Suprapubic skin (tissue), 4 donors: ENCODE results near the gene SH3RF1. TPM values are rescaled to one million over a fixed set of nuclear protein-coding genes. Genes with fewer than 3 reads are reported as not detected.

Experiments
- DNase-seq, 2 donors: peaks; one replicate each; pipeline ENCODE4 v3.0.0-alpha.2; 2019; ENCODE audit warnings: low spot score in 2 of 2
- H3K27ac ChIP-seq: fragments of 200-600 bp; sonication (generic); one replicate; pipeline ENCODE4 v1.5.1; 2019
- H3K27me3 ChIP-seq: fragments of 200-600 bp; sonication (generic); one replicate; pipeline ENCODE4 v1.5.1; 2019
- H3K36me3 ChIP-seq: fragments of 200-600 bp; sonication (generic); one replicate; pipeline ENCODE4 v1.5.1; 2019
- H3K4me1 ChIP-seq: fragments of 200-600 bp; sonication (generic); one replicate; pipeline ENCODE4 v1.5.1; 2019
- H3K4me3 ChIP-seq: fragments of 200-600 bp; sonication (generic); one replicate; pipeline ENCODE4 v1.5.1; 2019; ENCODE audit warnings: mild to moderate bottlenecking
- H3K9me3 ChIP-seq: fragments of 200-600 bp; sonication (generic); one replicate; pipeline ENCODE4 v1.5.1; 2019
- CTCF ChIP-seq, 2 donors: fragments of 200-600 bp in 1 of 2; fragments of 450-650 bp in 1 of 2; sonication (generic) in 1 of 2; IDR thresholded peaks; one replicate each; pipeline ENCODE4 v1.5.1; 2016 to 2019; ENCODE audit warnings: antibody characterized with exemption in 2 of 2, mild to moderate bottlenecking in 1 of 2, moderate library complexity in 1 of 2
- EP300 ChIP-seq: sonication (generic); formaldehyde crosslinking; IDR thresholded peaks from one replicate; pipeline ENCODE4 v1.6.1; 2017; ENCODE audit warnings: antibody characterized with exemption
- POLR2A ChIP-seq, 2 donors: fragments of 450-650 bp; IDR thresholded peaks; one replicate each; pipeline ENCODE4 v1.6.1; 2017; ENCODE audit warnings: antibody characterized with exemption in 2 of 2, mild to moderate bottlenecking in 2 of 2, moderate library complexity in 2 of 2
- POLR2AphosphoS5 ChIP-seq, 3 donors: sonication (generic); formaldehyde crosslinking; IDR thresholded peaks; one replicate each; pipeline ENCODE4 v1.6.1; 2017; ENCODE audit warnings: antibody characterized with exemption in 3 of 3
- WGBS: methylation state at CpG from one replicate; pipeline ENCODE4 v1.1.5; 2018; 5-methylcytosine and 5-hydroxymethylcytosine counted together
- total RNA-seq, 4 donors: library from RNA; depleted of rRNA; stranded (reverse); fragments of >200 nt; gene quantifications; one replicate each; pipeline ENCODE4 v1.1.0, GENCODE V29; 2016

The SH3RF1 gene
- total RNA-seq, 4 donors from 2014 or later: 10.8 to 18.1 (median 15.0) TPM

GRCh38 chr4:169071747-169072146 is 199.0 kb downstream of the SH3RF1 start:
- H3K4me1 ChIP-seq: peaks cover 28% of the 10 kb centered on the region
- WGBS: 70% methylated on average over 6 of the region's 7 CpGs
- no peak overlapping the region for H3K4me3 ChIP-seq
- H3K36me3 ChIP-seq: no peaks in the 10 kb centered on the region
- no peaks in the 10 kb centered on the region for H3K27me3 ChIP-seq
- no peak for DNase-seq
- H3K27ac ChIP-seq: peak overlapping the region; percentile 89
- no peaks in the 10 kb centered on the region for H3K9me3 ChIP-seq
- TF ChIP-seq POLR2AphosphoS5 (IDR thresholded peaks at IDR 0.05): no peak
- no peak for TF ChIP-seq POLR2A (IDR thresholded peaks at IDR 0.05)
- TF ChIP-seq CTCF (IDR thresholded peaks at IDR 0.05): no peak
- TF ChIP-seq EP300: no peak

- Histone ChIP-seq H3K27ac (peak overlapping the region; percentile 89), H3K36me3 (no peaks in the 10 kb centered on the region), H3K9me3 (no peaks in the 10 kb centered on the region), H3K27me3 (no peaks in the 10 kb centered on the region), H3K4me1 (peaks cover 28% of the 10 kb centered on the region), H3K4me3 (no peak overlapping the region)
- TF ChIP-seq EP300: no peak
- TF ChIP-seq CTCF (IDR thresholded peaks at IDR 0.05): no peak
- TF ChIP-seq POLR2AphosphoS5 (IDR thresholded peaks at IDR 0.05): no peak
- TF ChIP-seq POLR2A (IDR thresholded peaks at IDR 0.05): no peak
- DNase-seq: no peak
- WGBS: 48% methylated on average over 5 of the region's 5 CpGs
These were observed 199.9 kb downstream of the SH3RF1 start for GRCh38 chr4:169070895-169071218.

- H3K27me3 ChIP-seq: no peaks in the 10 kb centered on the region
- no peaks in the 10 kb centered on the region for H3K36me3 ChIP-seq
- H3K27ac ChIP-seq: peak overlapping the region; percentile 89
- H3K9me3 ChIP-seq: no peaks in the 10 kb centered on the region
- H3K4me1 ChIP-seq: peaks cover 28% of the 10 kb centered on the region
- no peak for DNase-seq
- peak overlapping the region; percentile 12 for H3K4me3 ChIP-seq
- peak in 2 of 3 donors; percentile 27 to 39 for TF ChIP-seq POLR2AphosphoS5 (IDR thresholded peaks at IDR 0.05)
- no peak for TF ChIP-seq CTCF (IDR thresholded peaks at IDR 0.05)
- TF ChIP-seq EP300: no peak
- 31% methylated on average over 16 of the region's 16 CpGs for WGBS
These were observed 200.5 kb downstream of the SH3RF1 start for GRCh38 chr4:169070071-169070894.

- DNase-seq: no peak
- no peaks in the 10 kb centered on the region for H3K36me3 ChIP-seq
- no peaks in the 10 kb centered on the region for H3K27me3 ChIP-seq
- H3K9me3 ChIP-seq: no peaks in the 10 kb centered on the region
- WGBS: 76% methylated on average over 8 of the region's 8 CpGs
- no peak overlapping the region for H3K4me3 ChIP-seq
- H3K27ac ChIP-seq: peak overlapping the region; percentile 89
- H3K4me1 ChIP-seq: peaks cover 42% of the 10 kb centered on the region
- TF ChIP-seq CTCF (IDR thresholded peaks at IDR 0.05) (no peak), POLR2A (IDR thresholded peaks at IDR 0.05) (no peak), POLR2AphosphoS5 (IDR thresholded peaks at IDR 0.05) (no peak), EP300 (no peak)
These were observed 202.3 kb downstream of the SH3RF1 start for GRCh38 chr4:169068423-169068822.

- Histone ChIP-seq H3K4me3 (no peak overlapping the region), H3K27me3 (no peaks in the 10 kb centered on the region), H3K4me1 (peaks cover 57% of the 10 kb centered on the region), H3K9me3 (no peaks in the 10 kb centered on the region), H3K36me3 (no peaks in the 10 kb centered on the region), H3K27ac (no peak overlapping the region)
- WGBS: 93% methylated on average over 5 of the region's 5 CpGs
- DNase-seq: no peak
- TF ChIP-seq POLR2AphosphoS5 (IDR thresholded peaks at IDR 0.05) (no peak), CTCF (IDR thresholded peaks at IDR 0.05) (no peak), EP300 (no peak), POLR2A (IDR thresholded peaks at IDR 0.05) (no peak)
These were observed 203.8 kb downstream of the SH3RF1 start for GRCh38 chr4:169066934-169067333.
